Lung microvascular endothelial cell (primary cell): ENCODE results near the gene RAP1GDS1. TPM values are rescaled to one million over a fixed set of nuclear protein-coding genes. Genes with fewer than 3 reads are reported as not detected.
"Not testable (repeated sequence)": the region's sequence is repeated elsewhere in the genome, so short reads cannot be mapped to it uniquely, and the experiment has no call there.

ENCODE experiments used
- DNase-seq, 2 donors: peaks; one replicate each; pipeline versions ENCODE4 v3.0.0 to v3.0.0-alpha.2; 2010; ENCODE audit warnings: low read depth in 2 of 2
- total RNA-seq: library from RNA; depleted of rRNA; stranded (reverse); fragments of >200 nt; gene quantifications from 2 replicates; pipeline ENCODE4 v1.2.1, GENCODE V29; 2014

The RAP1GDS1 gene
- total RNA-seq, 1 donor from 2014 or later = 44.8 TPM

GRCh38 chr4:98430708-98431403, 169.7 kb downstream of the RAP1GDS1 start:
- peak in 1 of 2 donors; percentile 54 for DNase-seq

GRCh38 chr4:98433691-98434090, 172.5 kb downstream of the RAP1GDS1 start:
- DNase-seq = no peak

- DNase-seq = no peak
Observed at GRCh38 chr4:98434816-98435215, 173.6 kb downstream of the RAP1GDS1 start.

GRCh38 chr4:98444371-98444770, 183.2 kb downstream of the RAP1GDS1 start:
- no peak for DNase-seq

GRCh38 chr4:98446499-98447375, 185.6 kb downstream of the RAP1GDS1 start:
- peak in 1 of 2 donors; percentile 36 for DNase-seq

- no peak for DNase-seq
Observed at GRCh38 chr4:98447648-98448047, 186.5 kb downstream of the RAP1GDS1 start.

GRCh38 chr4:98448908-98449307, 187.7 kb downstream of the RAP1GDS1 start:
- no peak for DNase-seq

GRCh38 chr4:98452091-98452490, 190.9 kb downstream of the RAP1GDS1 start:
- no peak for DNase-seq

- DNase-seq = not testable (repeated sequence)
Observed at GRCh38 chr4:98457422-98457821, 196.2 kb downstream of the RAP1GDS1 start.

- DNase-seq = not testable (repeated sequence)
Observed at GRCh38 chr4:98461121-98461865, 200.1 kb downstream of the RAP1GDS1 start.

GRCh38 chr4:98462487-98462886, 201.3 kb downstream of the RAP1GDS1 start:
- DNase-seq = no peak

- DNase-seq = no peak
Observed at GRCh38 chr4:98466868-98467599, 205.8 kb downstream of the RAP1GDS1 start.

GRCh38 chr4:98467627-98468072, 206.5 kb downstream of the RAP1GDS1 start:
- peak; percentile 90 to 94 for DNase-seq

- DNase-seq = peak; percentile 73 to 96
Observed at GRCh38 chr4:98468709-98469108, 207.5 kb downstream of the RAP1GDS1 start.

- DNase-seq = peak in 1 of 2 donors; percentile 36
Observed at GRCh38 chr4:98469771-98470170, 208.6 kb downstream of the RAP1GDS1 start.

GRCh38 chr4:98470366-98470765, 209.2 kb downstream of the RAP1GDS1 start:
- no peak for DNase-seq

- no peak for DNase-seq
Observed at GRCh38 chr4:98470831-98471230, 209.6 kb downstream of the RAP1GDS1 start.

- DNase-seq = no peak
Observed at GRCh38 chr4:98473046-98473445, 211.9 kb downstream of the RAP1GDS1 start.

GRCh38 chr4:98474408-98474844, 213.2 kb downstream of the RAP1GDS1 start:
- DNase-seq = no peak

GRCh38 chr4:98476891-98477290, 215.7 kb downstream of the RAP1GDS1 start:
- DNase-seq = no peak

GRCh38 chr4:98479590-98479989, 218.4 kb downstream of the RAP1GDS1 start:
- DNase-seq = not testable (repeated sequence)
